ENCODE results near the gene COL12A1.

DNA sequence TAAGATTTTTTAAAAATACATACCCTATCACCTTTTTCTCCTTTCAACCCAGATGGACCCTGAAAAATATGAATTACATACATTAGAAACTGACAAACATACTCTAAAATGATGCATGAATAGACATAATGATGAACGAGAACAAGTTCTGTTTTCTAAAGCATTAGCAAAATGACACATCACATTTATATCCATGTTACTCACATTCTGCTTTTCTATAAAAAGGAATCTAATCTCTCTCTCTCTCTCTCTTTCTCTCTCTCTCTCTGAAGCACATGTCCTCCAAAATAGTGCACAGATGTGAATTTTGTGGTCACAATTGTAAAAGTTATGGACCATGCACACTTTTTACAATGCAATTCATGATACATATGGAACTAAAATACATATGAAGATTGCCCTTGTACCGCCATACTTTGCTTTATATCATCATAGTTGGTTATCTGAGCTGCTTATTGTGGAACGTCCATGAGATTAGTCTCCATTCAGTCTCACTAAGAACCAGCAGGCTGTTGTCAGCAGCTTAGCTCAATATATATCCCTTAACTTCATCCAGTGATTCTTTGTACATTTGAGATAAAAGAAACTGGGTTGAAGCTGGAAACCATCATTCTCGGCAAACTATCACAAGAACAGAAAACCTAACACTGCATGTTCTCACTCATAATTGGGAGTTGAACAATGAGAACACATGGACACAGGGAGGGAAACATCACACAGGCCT is 114.2 kb downstream of the COL12A1 start:
- TF ChIP-seq CTCF (conservative IDR thresholded peaks at IDR 0.05; ENCODE audit: low read depth in 2 of 2) (no peak), EZH2 (IDR thresholded peaks at IDR 0.05; ENCODE audit: low read depth, unreplicated experiment) (no peak)
- TF ChIP-seq, protein P1, sequence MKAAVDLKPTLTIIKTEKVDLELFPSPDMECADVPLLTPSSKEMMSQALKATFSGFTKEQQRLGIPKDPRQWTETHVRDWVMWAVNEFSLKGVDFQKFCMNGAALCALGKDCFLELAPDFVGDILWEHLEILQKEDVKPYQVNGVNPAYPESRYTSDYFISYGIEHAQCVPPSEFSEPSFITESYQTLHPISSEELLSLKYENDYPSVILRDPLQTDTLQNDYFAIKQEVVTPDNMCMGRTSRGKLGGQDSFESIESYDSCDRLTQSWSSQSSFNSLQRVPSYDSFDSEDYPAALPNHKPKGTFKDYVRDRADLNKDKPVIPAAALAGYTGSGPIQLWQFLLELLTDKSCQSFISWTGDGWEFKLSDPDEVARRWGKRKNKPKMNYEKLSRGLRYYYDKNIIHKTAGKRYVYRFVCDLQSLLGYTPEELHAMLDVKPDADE (IDR thresholded peaks at IDR 0.05): no peak
